ENCODE results near the gene C12orf42.

The C12orf42 gene

DNA sequence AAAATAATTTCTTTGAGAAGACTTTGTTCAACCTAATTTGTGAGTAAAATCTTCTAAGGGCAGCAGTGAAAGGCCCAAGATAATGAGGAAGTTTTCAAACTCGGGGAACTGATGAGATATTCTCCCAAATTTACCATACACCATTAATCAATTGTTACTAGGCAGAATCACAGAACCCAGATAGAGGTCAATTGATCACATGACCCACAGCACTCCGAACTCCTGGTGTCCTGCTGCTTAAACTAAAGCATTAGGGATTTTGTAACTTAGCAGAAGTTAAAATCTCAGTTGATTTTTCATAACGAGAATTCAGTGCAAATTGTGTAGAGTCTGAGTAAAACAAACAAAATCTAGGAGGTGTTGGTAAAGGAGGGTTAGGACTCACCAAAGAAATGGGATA is 207.8 kb downstream of the C12orf42 start:
- Mint-ChIP-seq H3K36me3 (ENCODE audit: insufficient read depth) (no peaks in the 10 kb centered on the region), H3K9me3 (peaks cover 0 to 9% of the 10 kb centered on the region in 2 donors), H3K4me1 (ENCODE audit: low read depth in 2 of 2) (no peaks in the 10 kb centered on the region), H3K27me3 (no peaks in the 10 kb centered on the region), H3K27ac (no peak overlapping the region), H3K4me3 (no peak overlapping the region)
- DNase-seq (no peak), ATAC-seq (replicated peaks) (no peak)

- ATAC-seq (replicated peaks) (no peak), DNase-seq (no peak)
- Mint-ChIP-seq H3K9me3 (no peaks in the 10 kb centered on the region), H3K36me3 (ENCODE audit: insufficient read depth) (no peaks in the 10 kb centered on the region), H3K4me3 (no peak overlapping the region), H3K4me1 (ENCODE audit: low read depth in 2 of 2) (peaks cover 3 to 5% of the 10 kb centered on the region in 2 donors), H3K27me3 (no peaks in the 10 kb centered on the region), H3K27ac (peak overlapping the region in 1 of 2 donors; percentile 66)
These were observed 213.6 kb downstream of the C12orf42 start for GRCh38 chr12:103282124-103282523.

DNA sequence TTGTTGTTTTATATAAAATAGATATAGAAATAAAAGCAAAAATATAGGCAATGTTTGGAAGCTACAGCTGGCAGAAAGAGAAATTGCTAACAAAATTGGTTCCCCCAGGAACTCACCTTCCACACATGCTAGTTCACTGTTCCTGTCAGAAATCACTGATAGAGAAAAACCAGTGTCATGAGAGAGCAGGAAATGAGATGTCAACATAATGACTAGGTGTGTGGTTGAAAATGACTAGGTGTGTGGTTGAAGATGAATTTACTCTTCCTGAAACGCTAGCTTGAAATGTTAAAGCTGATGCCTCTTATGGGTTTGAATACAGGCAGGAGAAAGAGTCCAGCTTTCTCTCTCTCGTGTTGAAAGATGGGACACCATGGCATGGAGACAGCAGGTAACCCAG is 216.3 kb downstream of the C12orf42 start:
- peaks cover 3 to 5% of the 10 kb centered on the region in 2 donors for H3K4me1 Mint-ChIP-seq (ENCODE audit: low read depth in 2 of 2)
- H3K4me3 Mint-ChIP-seq = peak overlapping the region in 1 of 2 donors; percentile 28
- no peak overlapping the region for H3K27ac Mint-ChIP-seq
- no peaks in the 10 kb centered on the region for H3K9me3 Mint-ChIP-seq
- H3K36me3 Mint-ChIP-seq (ENCODE audit: insufficient read depth) = no peaks in the 10 kb centered on the region
- ATAC-seq (replicated peaks) (peak; percentile 62), DNase-seq (no peak)
- H3K27me3 Mint-ChIP-seq = no peaks in the 10 kb centered on the region

GRCh38 chr12:103278329-103278728 is 217.4 kb downstream of the C12orf42 start:
- DNase-seq (no peak), ATAC-seq (replicated peaks) (no peak)
- Mint-ChIP-seq H3K27me3 (no peaks in the 10 kb centered on the region), H3K27ac (no peak overlapping the region), H3K9me3 (no peaks in the 10 kb centered on the region), H3K4me1 (ENCODE audit: low read depth in 2 of 2) (peaks cover 3 to 5% of the 10 kb centered on the region in 2 donors), H3K4me3 (no peak overlapping the region), H3K36me3 (ENCODE audit: insufficient read depth) (no peaks in the 10 kb centered on the region)

- H3K9me3 Mint-ChIP-seq = no peaks in the 10 kb centered on the region
- ATAC-seq (replicated peaks) (no peak), DNase-seq (no peak)
- H3K27ac Mint-ChIP-seq = no peak overlapping the region
- H3K4me1 Mint-ChIP-seq (ENCODE audit: low read depth in 2 of 2) = peaks cover 18 to 20% of the 10 kb centered on the region in 2 donors
- H3K4me3 Mint-ChIP-seq = no peak overlapping the region
- no peaks in the 10 kb centered on the region for H3K36me3 Mint-ChIP-seq (ENCODE audit: insufficient read depth)
- no peaks in the 10 kb centered on the region for H3K27me3 Mint-ChIP-seq
These were observed 222.1 kb downstream of the C12orf42 start for GRCh38 chr12:103273645-103274044.

GRCh38 chr12:103272949-103273348 is 222.8 kb downstream of the C12orf42 start:
- H3K4me3 Mint-ChIP-seq = no peak overlapping the region
- no peaks in the 10 kb centered on the region for H3K9me3 Mint-ChIP-seq
- ATAC-seq (replicated peaks) (no peak), DNase-seq (no peak)
- peaks cover 19 to 21% of the 10 kb centered on the region in 2 donors for H3K4me1 Mint-ChIP-seq (ENCODE audit: low read depth in 2 of 2)
- no peaks in the 10 kb centered on the region for H3K36me3 Mint-ChIP-seq (ENCODE audit: insufficient read depth)
- no peak overlapping the region for H3K27ac Mint-ChIP-seq
- no peaks in the 10 kb centered on the region for H3K27me3 Mint-ChIP-seq

DNA sequence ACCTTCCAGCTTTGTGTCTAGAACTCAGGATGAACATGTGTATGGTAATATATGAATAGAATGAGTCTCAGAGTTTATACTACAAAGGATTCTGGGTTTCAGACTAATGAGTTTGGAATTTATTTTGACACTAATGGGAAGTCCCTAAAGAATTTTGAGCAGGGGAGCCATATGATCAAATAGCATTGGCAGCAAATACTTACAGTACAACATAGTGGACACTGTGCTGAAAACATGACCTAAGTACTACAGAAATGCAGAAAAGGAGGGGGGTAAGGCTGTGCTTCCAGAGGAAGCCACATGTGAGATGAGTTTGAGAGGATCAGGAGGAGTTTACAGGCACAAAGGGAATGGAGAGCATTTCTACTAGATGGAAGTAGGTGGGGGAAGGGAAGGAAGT is 225.8 kb downstream of the C12orf42 start:
- DNase-seq (no peak), ATAC-seq (replicated peaks) (no peak)
- Mint-ChIP-seq H3K36me3 (ENCODE audit: insufficient read depth) (no peaks in the 10 kb centered on the region), H3K9me3 (no peaks in the 10 kb centered on the region), H3K27ac (peak overlapping the region; percentile 0 to 8), H3K4me1 (ENCODE audit: low read depth in 2 of 2) (peaks cover 19 to 21% of the 10 kb centered on the region in 2 donors), H3K4me3 (peak overlapping the region in 1 of 2 donors; percentile 4), H3K27me3 (no peaks in the 10 kb centered on the region)

DNA sequence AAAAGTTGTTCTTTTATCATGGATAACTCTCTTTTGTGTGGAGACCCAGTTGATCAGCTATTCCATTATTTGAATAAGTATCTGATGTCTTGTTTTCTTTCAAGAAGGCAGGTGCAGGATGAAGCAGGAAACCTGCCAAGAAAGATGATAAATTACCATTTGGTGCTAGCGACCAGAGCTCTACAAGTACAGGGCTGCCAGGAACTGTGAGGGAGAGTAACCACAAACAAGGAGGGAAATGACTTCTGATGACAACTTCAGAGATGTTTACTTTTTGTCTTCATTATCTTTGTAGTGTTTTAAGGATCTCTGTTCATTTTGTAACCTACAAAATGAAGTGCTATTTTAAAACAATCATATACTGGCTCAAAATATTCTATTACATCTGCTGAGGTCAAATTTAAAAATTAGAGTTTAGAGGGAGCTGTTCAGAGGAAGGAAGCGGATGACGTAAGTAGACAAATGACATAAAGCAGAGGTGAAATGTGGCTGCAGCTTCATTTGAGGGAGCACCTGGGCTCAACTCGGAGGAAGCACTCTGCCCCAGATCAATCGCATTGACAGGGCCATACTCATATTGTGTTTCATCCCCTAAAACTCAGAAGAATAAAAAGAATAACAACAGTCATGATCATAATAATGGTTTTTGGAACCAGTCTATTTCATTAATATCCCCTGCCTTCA is 226.8 kb downstream of the C12orf42 start:
- Mint-ChIP-seq H3K27ac (peak overlapping the region; percentile 8 to 32), H3K9me3 (no peaks in the 10 kb centered on the region), H3K36me3 (ENCODE audit: insufficient read depth) (no peaks in the 10 kb centered on the region), H3K4me3 (peak overlapping the region in 1 of 2 donors; percentile 5), H3K4me1 (ENCODE audit: low read depth in 2 of 2) (peaks cover 19 to 21% of the 10 kb centered on the region in 2 donors), H3K27me3 (no peaks in the 10 kb centered on the region)
- DNase-seq = no peak
- peak; percentile 63 for ATAC-seq (replicated peaks)

GRCh38 chr12:103257763-103258162 is 238.0 kb downstream of the C12orf42 start:
- DNase-seq (no peak), ATAC-seq (replicated peaks) (no peak)
- Mint-ChIP-seq H3K27ac (no peak overlapping the region), H3K27me3 (no peaks in the 10 kb centered on the region), H3K4me1 (ENCODE audit: low read depth in 2 of 2) (no peaks in the 10 kb centered on the region), H3K4me3 (no peak overlapping the region), H3K36me3 (ENCODE audit: insufficient read depth) (no peaks in the 10 kb centered on the region), H3K9me3 (peaks cover 0 to under 1% of the 10 kb centered on the region in 2 donors)
